ENCODE results near the gene IL17B.

DNA sequence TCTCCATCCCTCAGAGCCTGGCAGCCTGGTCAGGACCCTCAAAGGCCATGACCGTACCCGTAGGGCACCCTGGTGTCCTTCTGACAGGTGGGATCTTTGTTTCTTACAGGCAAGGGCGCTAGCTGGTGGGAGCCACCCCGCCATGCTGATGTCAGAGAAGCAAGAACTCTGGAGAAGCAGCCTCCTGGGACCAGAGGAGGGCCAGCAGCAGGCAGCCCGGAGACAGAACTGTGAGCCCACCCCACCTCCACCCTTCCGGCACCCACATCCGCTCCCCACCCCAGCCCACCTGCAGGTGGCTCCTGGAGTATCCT lies 42.2 kb upstream of the IL17B start:
- TF ChIP-seq, protein P1, sequence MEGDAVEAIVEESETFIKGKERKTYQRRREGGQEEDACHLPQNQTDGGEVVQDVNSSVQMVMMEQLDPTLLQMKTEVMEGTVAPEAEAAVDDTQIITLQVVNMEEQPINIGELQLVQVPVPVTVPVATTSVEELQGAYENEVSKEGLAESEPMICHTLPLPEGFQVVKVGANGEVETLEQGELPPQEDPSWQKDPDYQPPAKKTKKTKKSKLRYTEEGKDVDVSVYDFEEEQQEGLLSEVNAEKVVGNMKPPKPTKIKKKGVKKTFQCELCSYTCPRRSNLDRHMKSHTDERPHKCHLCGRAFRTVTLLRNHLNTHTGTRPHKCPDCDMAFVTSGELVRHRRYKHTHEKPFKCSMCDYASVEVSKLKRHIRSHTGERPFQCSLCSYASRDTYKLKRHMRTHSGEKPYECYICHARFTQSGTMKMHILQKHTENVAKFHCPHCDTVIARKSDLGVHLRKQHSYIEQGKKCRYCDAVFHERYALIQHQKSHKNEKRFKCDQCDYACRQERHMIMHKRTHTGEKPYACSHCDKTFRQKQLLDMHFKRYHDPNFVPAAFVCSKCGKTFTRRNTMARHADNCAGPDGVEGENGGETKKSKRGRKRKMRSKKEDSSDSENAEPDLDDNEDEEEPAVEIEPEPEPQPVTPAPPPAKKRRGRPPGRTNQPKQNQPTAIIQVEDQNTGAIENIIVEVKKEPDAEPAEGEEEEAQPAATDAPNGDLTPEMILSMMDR (IDR thresholded peaks at IDR 0.05; ENCODE audit: low read length), result no peak
- TF ChIP-seq EZH2 (IDR thresholded peaks at IDR 0.05; ENCODE audit: borderline replicate concordance, low read length), result no peak
